Ascending aorta (tissue), 2 donors: ENCODE results near the gene TACC2. TPM values are rescaled to one million over a fixed set of nuclear protein-coding genes. Genes with fewer than 3 reads are reported as not detected.

ENCODE experiments used
- DNase-seq, 2 donors: peaks; one replicate each; pipeline ENCODE4 v3.0.0-alpha.2; 2019; ENCODE audit warnings: low spot score in 2 of 2
- H3K27ac ChIP-seq, 2 donors: fragments of 200-600 bp; sonication (generic); one replicate each; pipeline ENCODE4 v1.5.1; 2016 to 2017; ENCODE audit warnings: mild to moderate bottlenecking in 1 of 2
- H3K27me3 ChIP-seq: fragments of 200-600 bp; sonication (generic); one replicate; pipeline ENCODE4 v1.5.1; 2017
- H3K36me3 ChIP-seq, 2 donors: fragments of 200-600 bp; sonication (generic); one replicate each; pipeline ENCODE4 v1.5.1; 2016
- H3K4me1 ChIP-seq, 2 donors: fragments of 200-600 bp; sonication (generic); one replicate each; pipeline ENCODE4 v1.5.1; 2016 to 2017; ENCODE audit warnings: mild to moderate bottlenecking in 1 of 2
- H3K4me3 ChIP-seq, 2 donors: fragments of 200-600 bp; sonication (generic); one replicate each; pipeline ENCODE4 v1.5.1; 2016 to 2017; ENCODE audit warnings: mild to moderate bottlenecking in 1 of 2
- H3K9me3 ChIP-seq, 2 donors: fragments of 200-600 bp; sonication (generic); one replicate each; pipeline ENCODE4 v1.5.1; 2016
- intact Hi-C: fragments of 100-400 bp; cut with DNase I; formaldehyde crosslinking; loops from one replicate; pipeline ENCODE4 v1.15.1; 2023
- total RNA-seq: library from RNA; depleted of rRNA; stranded (reverse); fragments of >200 nt; gene quantifications from one replicate; pipeline ENCODE4 v1.1.0, GENCODE V29; 2016
- TF ChIP-seq, protein P1 (sequence below), 3 experiments: fragments of 200-600 bp in 2 of 3; fragments of 450-650 bp in 1 of 3; sonication (generic) in 2 of 3; IDR thresholded peaks; one replicate each; pipeline ENCODE4 v1.5.1; 2016 to 2019; ENCODE audit warnings: antibody characterized with exemption in 3 of 3, mild to moderate bottlenecking in 1 of 3, moderate library complexity in 1 of 3

TACC2 gene
- total RNA-seq, 1 donor from 2014 or later, result 69.1 TPM

DNA sequence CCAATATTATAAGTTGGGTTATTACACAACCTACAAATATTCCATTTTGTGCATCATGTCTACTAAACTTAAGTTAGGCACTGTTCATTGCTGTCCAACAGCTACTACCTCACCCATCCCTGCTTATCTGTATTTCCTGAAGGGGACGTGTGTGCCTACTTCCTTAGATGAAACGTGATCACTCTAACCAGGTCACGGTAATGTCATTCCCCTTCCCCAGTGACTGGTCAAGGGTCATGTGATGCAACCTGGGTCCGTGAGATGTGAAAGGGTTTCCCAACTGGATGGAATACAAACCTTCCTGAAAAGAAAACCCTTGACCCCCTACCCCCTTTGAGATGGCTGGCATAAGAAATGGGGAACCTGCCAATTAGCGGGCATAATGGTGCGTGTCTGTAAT lies 12.4 kb upstream of the TACC2 start:
- H3K9me3 ChIP-seq, result no peaks in the 10 kb centered on the region
- peaks cover 0 to 6% of the 10 kb centered on the region in 2 donors for H3K36me3 ChIP-seq
- TF ChIP-seq, protein P1, sequence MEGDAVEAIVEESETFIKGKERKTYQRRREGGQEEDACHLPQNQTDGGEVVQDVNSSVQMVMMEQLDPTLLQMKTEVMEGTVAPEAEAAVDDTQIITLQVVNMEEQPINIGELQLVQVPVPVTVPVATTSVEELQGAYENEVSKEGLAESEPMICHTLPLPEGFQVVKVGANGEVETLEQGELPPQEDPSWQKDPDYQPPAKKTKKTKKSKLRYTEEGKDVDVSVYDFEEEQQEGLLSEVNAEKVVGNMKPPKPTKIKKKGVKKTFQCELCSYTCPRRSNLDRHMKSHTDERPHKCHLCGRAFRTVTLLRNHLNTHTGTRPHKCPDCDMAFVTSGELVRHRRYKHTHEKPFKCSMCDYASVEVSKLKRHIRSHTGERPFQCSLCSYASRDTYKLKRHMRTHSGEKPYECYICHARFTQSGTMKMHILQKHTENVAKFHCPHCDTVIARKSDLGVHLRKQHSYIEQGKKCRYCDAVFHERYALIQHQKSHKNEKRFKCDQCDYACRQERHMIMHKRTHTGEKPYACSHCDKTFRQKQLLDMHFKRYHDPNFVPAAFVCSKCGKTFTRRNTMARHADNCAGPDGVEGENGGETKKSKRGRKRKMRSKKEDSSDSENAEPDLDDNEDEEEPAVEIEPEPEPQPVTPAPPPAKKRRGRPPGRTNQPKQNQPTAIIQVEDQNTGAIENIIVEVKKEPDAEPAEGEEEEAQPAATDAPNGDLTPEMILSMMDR (IDR thresholded peaks at IDR 0.05), result no peak
- H3K27ac ChIP-seq, result no peak overlapping the region
- H3K4me3 ChIP-seq, result no peak overlapping the region
- DNase-seq, result no peak
- H3K4me1 ChIP-seq, result peaks cover 0 to 16% of the 10 kb centered on the region in 2 donors
- intact Hi-C loops, result loop anchor here (5.0 to 10.0 kb wide), 2 partner anchors 136 to 238 kb away; no protein-coding TSS in a partner anchor
- H3K27me3 ChIP-seq, result no peaks in the 10 kb centered on the region

DNA sequence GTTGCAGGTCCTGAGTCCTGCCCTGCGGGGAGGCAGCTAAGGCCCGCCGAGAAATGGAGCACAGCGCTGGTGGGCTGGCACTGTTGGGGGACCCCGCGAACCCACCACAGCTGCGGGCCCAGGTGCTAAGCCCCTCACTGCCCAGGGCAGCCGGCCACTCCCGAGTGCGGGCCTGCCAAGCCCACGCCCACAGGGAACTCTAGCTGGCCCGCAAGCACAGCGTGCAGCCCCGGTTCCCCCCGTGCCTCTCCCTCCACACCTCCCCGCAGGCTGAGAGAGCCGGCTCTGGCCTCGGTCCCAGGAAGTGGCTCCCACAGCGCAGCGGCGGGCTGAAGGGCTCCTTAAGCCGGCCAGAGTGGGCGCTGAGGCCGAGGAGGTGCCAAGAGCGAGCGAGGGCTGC lies 10.5 kb upstream of the TACC2 start:
- intact Hi-C loops, result loop anchor here (5.0 to 10.0 kb wide), 2 partner anchors 134 to 236 kb away; no protein-coding TSS in a partner anchor

DNA sequence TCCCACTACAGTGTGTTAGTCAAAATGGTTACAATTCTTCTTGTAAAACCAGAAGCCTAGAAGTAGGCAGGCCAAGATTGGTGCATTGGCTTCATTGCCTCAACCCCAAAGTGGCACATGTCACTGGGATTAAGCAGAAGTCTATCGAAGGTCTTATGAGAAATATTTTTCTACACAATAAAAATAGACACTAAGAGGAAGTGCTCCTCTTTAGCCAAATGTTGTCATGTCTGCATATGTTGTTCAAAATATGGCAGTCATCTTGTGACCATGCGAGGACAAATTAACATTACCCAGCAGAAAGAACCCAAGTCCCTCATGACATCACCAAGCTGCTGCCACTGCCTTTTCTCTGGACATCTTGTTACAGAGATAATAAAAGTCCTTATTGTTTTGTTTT lies 7.6 kb upstream of the TACC2 start:
- Histone ChIP-seq H3K9me3 (peaks cover 3 to 10% of the 10 kb centered on the region in 2 donors), H3K4me3 (no peak overlapping the region), H3K4me1 (no peaks in the 10 kb centered on the region), H3K27ac (no peak overlapping the region), H3K27me3 (no peaks in the 10 kb centered on the region), H3K36me3 (no peaks in the 10 kb centered on the region)
- intact Hi-C loops, result no loop called here
- TF ChIP-seq, protein P1 (IDR thresholded peaks at IDR 0.05), result no peak
- no peak for DNase-seq

More for the DNA sequence above, 10.5 kb upstream of the TACC2 start:
- Histone ChIP-seq H3K4me3 (no peak overlapping the region), H3K4me1 (peaks cover 0 to 10% of the 10 kb centered on the region in 2 donors), H3K27me3 (no peaks in the 10 kb centered on the region), H3K36me3 (no peaks in the 10 kb centered on the region), H3K9me3 (no peaks in the 10 kb centered on the region), H3K27ac (no peak overlapping the region)
- no peak for DNase-seq
- TF ChIP-seq, protein P1 (IDR thresholded peaks at IDR 0.05), result no peak

DNA sequence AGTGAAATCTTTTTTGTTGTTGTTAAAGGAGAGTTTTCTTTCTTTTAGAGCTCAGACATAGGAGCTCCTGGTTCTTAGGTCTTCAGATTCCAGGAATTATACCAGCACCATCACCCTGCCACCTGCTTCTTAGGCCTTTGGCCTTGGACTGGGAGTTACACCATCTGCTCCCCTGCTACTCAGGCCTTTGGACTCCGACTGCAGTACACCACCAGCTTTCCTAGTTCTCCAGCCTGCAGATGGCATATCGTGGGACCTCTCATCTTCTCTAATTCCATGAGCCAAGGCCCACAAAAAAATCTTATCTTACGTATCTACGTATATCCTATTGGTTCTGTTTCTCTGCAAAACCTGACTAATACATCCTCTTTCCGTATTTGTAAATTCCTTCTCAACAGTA lies 5.1 kb upstream of the TACC2 start:
- DNase-seq, result no peak
- Histone ChIP-seq H3K9me3 (peaks cover 3 to 10% of the 10 kb centered on the region in 2 donors), H3K4me1 (no peaks in the 10 kb centered on the region), H3K27me3 (no peaks in the 10 kb centered on the region), H3K4me3 (no peak overlapping the region), H3K36me3 (no peaks in the 10 kb centered on the region), H3K27ac (no peak overlapping the region)
- TF ChIP-seq, protein P1 (IDR thresholded peaks at IDR 0.05), result no peak
- intact Hi-C loops, result no loop called here

DNA sequence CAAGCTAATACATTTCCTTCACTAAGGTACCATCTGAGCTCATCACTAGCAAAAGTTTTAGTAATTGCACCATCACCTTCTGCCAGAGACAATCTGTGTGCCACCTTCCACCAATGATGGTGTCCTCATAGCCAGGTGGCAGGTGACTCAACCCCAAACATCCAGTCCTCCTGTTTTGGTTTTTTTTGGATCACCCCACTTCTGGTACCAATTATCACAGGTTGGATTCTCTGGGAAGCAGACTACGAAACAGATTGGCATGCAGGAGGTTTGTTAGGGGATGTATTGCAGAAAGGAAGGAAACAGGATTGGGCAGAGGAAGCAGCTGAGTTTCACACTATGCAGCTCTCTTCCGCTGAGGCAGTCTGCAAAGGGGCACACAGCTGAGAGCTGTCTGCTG lies 4.5 kb upstream of the TACC2 start:
- Histone ChIP-seq H3K4me1 (no peaks in the 10 kb centered on the region), H3K36me3 (no peaks in the 10 kb centered on the region), H3K27ac (no peak overlapping the region), H3K4me3 (no peak overlapping the region), H3K27me3 (no peaks in the 10 kb centered on the region), H3K9me3 (peaks cover 3 to 10% of the 10 kb centered on the region in 2 donors)
- no peak for DNase-seq
- intact Hi-C loops, result no loop called here
- TF ChIP-seq, protein P1 (IDR thresholded peaks at IDR 0.05), result no peak
